Fibroblast of the aortic adventitia (primary cell): Measurements from ENCODE around the gene DCAF4. TPM values are rescaled to one million over a fixed set of nuclear protein-coding genes. Genes with fewer than 3 reads are reported as not detected.

ENCODE experiments used
- DNase-seq: peaks from one replicate; pipeline ENCODE4 v3.0.0-alpha.2; 2010; ENCODE audit warnings: low read depth
- H3K4me3 ChIP-seq: 2 replicates; pipeline ENCODE4 v1.5.1; 2011; ENCODE audit warnings: low read depth, mild to moderate bottlenecking, control low read depth, low read length, moderate library complexity
- total RNA-seq: library from RNA; depleted of rRNA; stranded (reverse); fragments of >200 nt; gene quantifications from 2 replicates; pipeline ENCODE4 v1.2.3, GENCODE V29; 2012; ENCODE audit warnings: low replicate concordance
- TF ChIP-seq, protein P1 (sequence below): IDR thresholded peaks from 2 replicates; pipeline ENCODE4 v1.5.1; 2011; ENCODE audit warnings: mild to moderate bottlenecking, low read length, control low read depth, inconsistent platforms; ENCODE audit not compliant: insufficient read depth

Gene DCAF4
- total RNA-seq, 1 donor = 20.6 TPM

GRCh38 chr14:72894323-72894622 is 32.0 kb upstream of the DCAF4 start:
- TF ChIP-seq, protein P1, sequence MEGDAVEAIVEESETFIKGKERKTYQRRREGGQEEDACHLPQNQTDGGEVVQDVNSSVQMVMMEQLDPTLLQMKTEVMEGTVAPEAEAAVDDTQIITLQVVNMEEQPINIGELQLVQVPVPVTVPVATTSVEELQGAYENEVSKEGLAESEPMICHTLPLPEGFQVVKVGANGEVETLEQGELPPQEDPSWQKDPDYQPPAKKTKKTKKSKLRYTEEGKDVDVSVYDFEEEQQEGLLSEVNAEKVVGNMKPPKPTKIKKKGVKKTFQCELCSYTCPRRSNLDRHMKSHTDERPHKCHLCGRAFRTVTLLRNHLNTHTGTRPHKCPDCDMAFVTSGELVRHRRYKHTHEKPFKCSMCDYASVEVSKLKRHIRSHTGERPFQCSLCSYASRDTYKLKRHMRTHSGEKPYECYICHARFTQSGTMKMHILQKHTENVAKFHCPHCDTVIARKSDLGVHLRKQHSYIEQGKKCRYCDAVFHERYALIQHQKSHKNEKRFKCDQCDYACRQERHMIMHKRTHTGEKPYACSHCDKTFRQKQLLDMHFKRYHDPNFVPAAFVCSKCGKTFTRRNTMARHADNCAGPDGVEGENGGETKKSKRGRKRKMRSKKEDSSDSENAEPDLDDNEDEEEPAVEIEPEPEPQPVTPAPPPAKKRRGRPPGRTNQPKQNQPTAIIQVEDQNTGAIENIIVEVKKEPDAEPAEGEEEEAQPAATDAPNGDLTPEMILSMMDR = no peak
- DNase-seq = no peak
- H3K4me3 ChIP-seq = peak overlapping the region; percentile 80

- peak overlapping the region; percentile 80 for H3K4me3 ChIP-seq
- TF ChIP-seq, protein P1 = no peak
- DNase-seq = no peak
Observed at GRCh38 chr14:72894623-72895378, 31.5 kb upstream of the DCAF4 start.

DNA sequence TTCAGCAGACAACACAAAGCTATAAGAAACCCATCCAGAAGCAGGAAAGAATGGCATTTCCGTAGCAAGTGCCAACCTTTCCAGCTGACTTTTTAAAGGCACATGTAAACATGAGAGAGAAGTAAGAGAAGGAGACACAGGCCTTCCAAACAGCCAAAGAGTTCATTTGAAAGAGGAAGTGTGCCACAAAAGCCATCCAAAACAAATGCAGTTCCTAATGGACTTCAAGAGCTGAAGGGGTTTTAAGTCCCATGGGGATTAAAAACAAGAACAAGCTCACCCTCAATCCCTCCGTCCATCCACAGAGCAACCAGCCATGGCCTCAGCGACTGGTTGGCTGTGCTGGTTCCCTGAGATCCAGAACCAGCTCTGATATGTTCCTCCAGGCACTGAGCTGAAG is 27.8 kb upstream of the DCAF4 start:
- no peak for DNase-seq
- H3K4me3 ChIP-seq = no peak overlapping the region
- TF ChIP-seq, protein P1 = no peak

DNA sequence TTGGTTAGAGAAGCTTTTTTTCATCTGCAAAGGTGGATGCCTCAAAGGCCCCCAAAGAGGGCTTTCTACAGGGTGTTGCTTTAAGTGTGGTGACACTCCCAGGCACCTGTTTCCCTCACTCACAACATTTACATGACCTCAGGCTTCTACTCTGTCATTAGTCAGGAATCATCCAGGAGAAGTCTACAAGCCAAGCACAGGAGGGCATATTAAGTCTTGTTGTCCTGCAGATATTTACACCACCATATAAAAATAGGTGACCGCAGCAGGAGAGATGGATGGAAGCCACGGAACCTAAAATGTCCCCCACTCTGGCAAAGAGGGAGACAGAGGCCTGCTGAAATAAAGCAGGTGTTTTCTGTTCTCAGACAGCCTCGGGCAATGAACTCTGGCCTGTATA is 24.9 kb upstream of the DCAF4 start:
- no peak overlapping the region for H3K4me3 ChIP-seq
- no peak for DNase-seq
- TF ChIP-seq, protein P1 = no peak

DNA sequence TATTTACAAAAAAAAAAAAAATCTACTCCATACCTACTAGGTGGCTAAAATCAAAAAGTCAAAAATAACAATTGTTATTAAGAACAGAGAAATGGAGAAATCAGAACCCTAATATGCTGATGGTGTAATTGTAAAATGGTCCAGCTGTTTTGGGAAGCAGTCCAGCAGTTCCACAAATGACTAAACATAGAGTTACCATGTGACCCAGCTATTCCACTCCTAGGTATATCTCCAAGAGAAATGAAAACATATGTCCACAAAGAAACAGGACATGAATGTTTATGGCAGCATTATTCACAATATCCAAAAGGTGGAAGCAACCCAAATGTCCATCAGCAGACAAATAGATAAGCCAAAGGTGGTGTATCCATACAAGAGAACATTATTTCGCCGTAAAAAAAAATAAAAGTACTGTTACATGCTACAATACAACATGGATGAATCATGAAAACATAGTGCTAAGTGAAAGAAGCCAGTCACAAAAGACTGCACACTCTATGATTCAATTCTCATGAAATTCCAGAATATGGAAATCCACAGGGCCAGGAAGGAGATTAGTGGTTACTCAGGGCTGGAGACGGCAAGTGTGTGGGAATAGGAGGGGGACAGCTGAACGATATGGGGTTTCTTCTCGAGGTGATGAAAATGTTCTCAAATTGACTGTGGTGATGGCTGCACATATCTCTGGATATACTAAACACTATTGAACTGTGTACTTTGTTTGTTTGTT is 23.3 kb upstream of the DCAF4 start:
- TF ChIP-seq, protein P1 = no peak
- no peak overlapping the region for H3K4me3 ChIP-seq
- DNase-seq = peak; percentile 67

- TF ChIP-seq, protein P1 = no peak
- DNase-seq = no peak
- no peak overlapping the region for H3K4me3 ChIP-seq
Observed at GRCh38 chr14:72903716-72904115, 22.5 kb upstream of the DCAF4 start.
